H9 (cell line): ENCODE results near the gene C2orf80. TPM values are rescaled to one million over a fixed set of nuclear protein-coding genes. Genes with fewer than 3 reads are reported as not detected.

Experiments used
- DNase-seq: peaks from one replicate; pipeline ENCODE4 v3.0.0-alpha.2; 2017
- H2AFZ ChIP-seq: one replicate; pipeline ENCODE4 v1.6.1; 2013; ENCODE audit warnings: mild to moderate bottlenecking, low read length, control low read depth, moderate library complexity
- H2AK5ac ChIP-seq: 2 replicates; pipeline ENCODE4 v1.6.1; 2013; ENCODE audit warnings: low read length, control low read depth, mixed read lengths; ENCODE audit not compliant: insufficient read length
- H2BK120ac ChIP-seq: one replicate; pipeline ENCODE4 v1.6.1; 2013; ENCODE audit warnings: low read depth, mild to moderate bottlenecking, low read length, control low read depth, inconsistent platforms; ENCODE audit not compliant: poor library complexity, severe bottlenecking
- H2BK12ac ChIP-seq: 2 replicates; pipeline ENCODE4 v1.6.1; 2013; ENCODE audit warnings: low read length, control low read depth, mixed read lengths, low read depth; ENCODE audit not compliant: insufficient read length
- H2BK15ac ChIP-seq: 2 replicates; pipeline ENCODE4 v1.6.1; 2013; ENCODE audit warnings: low read depth, low read length, control low read depth
- H2BK20ac ChIP-seq: one replicate; pipeline ENCODE4 v1.6.1; 2013; ENCODE audit warnings: low read depth, mild to moderate bottlenecking, low read length, control low read depth, inconsistent platforms; ENCODE audit not compliant: poor library complexity, severe bottlenecking
- H2BK5ac ChIP-seq: 2 replicates; pipeline ENCODE4 v1.6.1; 2013; ENCODE audit warnings: low read length, control low read depth, mixed read lengths; ENCODE audit not compliant: insufficient read length
- H3K14ac ChIP-seq: 2 replicates; pipeline ENCODE4 v1.6.1; 2013; ENCODE audit warnings: low read length, control low read depth; ENCODE audit not compliant: insufficient read depth
- H3K18ac ChIP-seq: 2 replicates; pipeline ENCODE4 v1.6.1; 2013; ENCODE audit warnings: low read depth, mild to moderate bottlenecking, mixed read lengths, low read length, control low read depth; ENCODE audit not compliant: insufficient read length
- H3K23ac ChIP-seq: 2 replicates; pipeline ENCODE4 v1.6.1; 2013; ENCODE audit warnings: low read length, control low read depth, mixed read lengths, low read depth; ENCODE audit not compliant: insufficient read length
- H3K23me2 ChIP-seq: 2 replicates; pipeline ENCODE4 v1.6.1; 2013; ENCODE audit warnings: low read depth, mild to moderate bottlenecking, mixed read lengths, low read length, control low read depth; ENCODE audit not compliant: insufficient read length, poor library complexity, severe bottlenecking
- H3K27ac ChIP-seq: 2 replicates; pipeline ENCODE4 v1.5.1; 2013; ENCODE audit warnings: low read length, control low read depth, mixed read lengths, low read depth; ENCODE audit not compliant: insufficient read length
- H3K27me3 ChIP-seq: 2 replicates; pipeline ENCODE4 v1.6.1; 2013; ENCODE audit warnings: low read length, control low read depth, inconsistent platforms; ENCODE audit not compliant: insufficient read depth
- H3K4ac ChIP-seq: 2 replicates; pipeline ENCODE4 v1.6.1; 2013; ENCODE audit warnings: low read depth, mild to moderate bottlenecking, control low read depth, inconsistent platforms, low read length, moderate library complexity
- H3K4me1 ChIP-seq: 2 replicates; pipeline ENCODE4 v1.6.1; 2013; ENCODE audit warnings: low read length, control low read depth, inconsistent platforms; ENCODE audit not compliant: insufficient read depth
- H3K4me2 ChIP-seq: 2 replicates; pipeline ENCODE4 v1.6.1; 2013; ENCODE audit warnings: low read length, control low read depth, mixed read lengths; ENCODE audit not compliant: insufficient read length, insufficient read depth
- H3K56ac ChIP-seq: 2 replicates; pipeline ENCODE4 v1.6.1; 2013; ENCODE audit warnings: low read depth, mild to moderate bottlenecking, mixed read lengths, low read length, control low read depth; ENCODE audit not compliant: insufficient read length
- H3K79me1 ChIP-seq: 2 replicates; pipeline ENCODE4 v1.6.1; 2013; ENCODE audit warnings: low read depth, mild to moderate bottlenecking, moderate library complexity, low read length, control low read depth, inconsistent platforms; ENCODE audit not compliant: insufficient read depth, poor library complexity, severe bottlenecking
- H3K79me2 ChIP-seq: 2 replicates; pipeline ENCODE4 v1.6.1; 2013; ENCODE audit warnings: low read length, control low read depth, inconsistent platforms; ENCODE audit not compliant: insufficient read depth
- H3K9ac ChIP-seq: 2 replicates; pipeline ENCODE4 v1.6.1; 2013; ENCODE audit warnings: low read length, control low read depth, mixed read lengths; ENCODE audit not compliant: insufficient read length; ENCODE audit errors: extremely low read depth
- H3K9me3 ChIP-seq: one replicate; pipeline ENCODE4 v1.6.1; 2013; ENCODE audit warnings: low read depth, low read length, inconsistent platforms; ENCODE audit not compliant: control insufficient read depth
- H3T11ph ChIP-seq: one replicate; pipeline ENCODE4 v1.6.1; 2013; ENCODE audit warnings: mild to moderate bottlenecking, low read length, control low read depth, inconsistent platforms
- H4K20me1 ChIP-seq: one replicate; pipeline ENCODE4 v1.6.1; 2013; ENCODE audit not compliant: control insufficient read depth, insufficient read length, insufficient read depth
- H4K5ac ChIP-seq: 2 replicates; pipeline ENCODE4 v1.6.1; 2013; ENCODE audit warnings: low read depth, mild to moderate bottlenecking, mixed read lengths, low read length, control low read depth; ENCODE audit not compliant: insufficient read length
- H4K8ac ChIP-seq: replicated peaks from 2 replicates; pipeline ENCODE4 v1.6.1; 2013; ENCODE audit warnings: low read length, control low read depth, mixed read lengths, low read depth; ENCODE audit not compliant: insufficient read length
- H4K91ac ChIP-seq: 2 replicates; pipeline ENCODE4 v1.6.1; 2013; ENCODE audit warnings: low read depth, mild to moderate bottlenecking, moderate library complexity, mixed read lengths, low read length, control low read depth; ENCODE audit not compliant: insufficient read length
- H3K27ac Mint-ChIP-seq, 3 experiments: 2 replicates in 2 of 3; 3 replicates in 1 of 3; pipeline ENCODE4 v1.8.0; 2020 to 2021; ENCODE audit warnings: mixed read lengths in 3 of 3, mild to moderate bottlenecking in 1 of 3, moderate library complexity in 1 of 3
- H3K27me3 Mint-ChIP-seq: 2 replicates; pipeline ENCODE4 v1.8.0; 2021; ENCODE audit warnings: low read depth, mild to moderate bottlenecking, moderate library complexity, mixed read lengths
- H3K36me3 Mint-ChIP-seq, 3 experiments: 2 replicates in 2 of 3; 3 replicates in 1 of 3; pipeline ENCODE4 v1.8.0; 2020 to 2021; ENCODE audit warnings: low read depth in 3 of 3, mixed read lengths in 3 of 3; ENCODE audit not compliant: insufficient read depth in 1 of 3
- H3K4me1 Mint-ChIP-seq, 2 experiments: 2 replicates each; pipeline ENCODE4 v1.8.0; 2020; ENCODE audit warnings: mixed read lengths in 2 of 2
- H3K4me3 Mint-ChIP-seq, 2 experiments: 2 replicates in 1 of 2; 3 replicates in 1 of 2; pipeline ENCODE4 v1.8.0; 2020 to 2021; ENCODE audit warnings: mild to moderate bottlenecking in 2 of 2, mixed read lengths in 2 of 2, moderate library complexity in 1 of 2
- H3K9me3 Mint-ChIP-seq, 2 experiments: 2 replicates in 1 of 2; 3 replicates in 1 of 2; pipeline ENCODE4 v1.8.0; 2020; ENCODE audit warnings: mild to moderate bottlenecking in 2 of 2, mixed read lengths in 2 of 2, moderate library complexity in 1 of 2
- WGBS: extraction: QIAGEN DNeasy Blood & Tissue Kit; methylation state at CpG from one replicate; pipeline ENCODE4 v1.1.7; 2013; ENCODE audit warnings: missing lambda C conversion rate, low lambda C conversion rate, mixed read lengths; ENCODE audit not compliant: insufficient read length; ENCODE audit errors: extremely low coverage; 5-methylcytosine and 5-hydroxymethylcytosine counted together
- total RNA-seq: library from RNA; stranded (reverse); gene quantifications from 2 replicates; pipeline ENCODE4 v1.2.1, GENCODE V29; 2021
- TF ChIP-seq, protein P1 (sequence below): fragments of 200-600 bp; sonication (generic); conservative IDR thresholded peaks from 3 replicates; pipeline ENCODE4 v1.8.0; 2021; ENCODE audit warnings: antibody characterized with exemption, mild to moderate bottlenecking

The C2orf80 gene
- total RNA-seq, 1 experiment from 2014 or later, result not detected

DNA sequence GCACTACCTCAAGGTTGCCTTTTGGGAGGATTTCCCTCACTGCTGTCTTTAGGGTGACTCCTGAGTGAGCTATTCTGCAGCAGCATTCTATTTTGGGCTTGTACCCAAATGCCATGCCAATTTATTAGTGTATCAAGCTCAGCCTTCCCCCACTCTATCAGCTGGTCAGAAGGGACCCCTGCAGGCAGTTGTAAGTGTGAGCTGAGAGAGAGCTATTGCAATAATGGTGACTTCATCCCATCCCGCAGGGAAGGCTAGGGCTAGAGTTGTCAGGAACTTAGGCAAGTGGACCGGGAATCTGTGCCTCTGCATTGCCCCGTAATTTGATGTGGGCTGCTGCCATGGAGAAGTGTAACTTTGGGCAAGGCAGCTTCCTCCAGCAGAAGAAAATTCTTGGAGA, 42.1 kb downstream of the C2orf80 start:
- Histone ChIP-seq H3K18ac (no peak overlapping the region), H4K8ac (no peak overlapping the region), H3K9me3 (no peaks in the 10 kb centered on the region), H2BK20ac (no peak overlapping the region), H4K5ac (no peak overlapping the region), H3K79me2 (no peaks in the 10 kb centered on the region), H3K56ac (no peak overlapping the region), H2AFZ (no peak overlapping the region), H2BK120ac (no peak overlapping the region), H2BK15ac (no peak overlapping the region), H3K27ac (no peak overlapping the region), H3K4ac (no peak overlapping the region), H3K27me3 (no peaks in the 10 kb centered on the region), H3K4me1 (peaks cover 2% of the 10 kb centered on the region; the same call in 1 of the 2 replicates), H3K9ac (no peak overlapping the region), H2AK5ac (no peak overlapping the region), H4K91ac (no peak overlapping the region), H2BK5ac (no peak overlapping the region), H2BK12ac (no peak overlapping the region), H3T11ph (no peak overlapping the region), H3K23ac (no peak overlapping the region), H3K4me2 (no peak overlapping the region), H3K14ac (no peak overlapping the region), H3K79me1 (no peaks in the 10 kb centered on the region), H3K23me2 (no peaks in the 10 kb centered on the region), H4K20me1 (no peaks in the 10 kb centered on the region)
- H3K9me3 Mint-ChIP-seq, result peaks cover 14 to 18% of the 10 kb centered on the region in 2 experiments; a peak in 4 of 5 replicates
- TF ChIP-seq, protein P1, sequence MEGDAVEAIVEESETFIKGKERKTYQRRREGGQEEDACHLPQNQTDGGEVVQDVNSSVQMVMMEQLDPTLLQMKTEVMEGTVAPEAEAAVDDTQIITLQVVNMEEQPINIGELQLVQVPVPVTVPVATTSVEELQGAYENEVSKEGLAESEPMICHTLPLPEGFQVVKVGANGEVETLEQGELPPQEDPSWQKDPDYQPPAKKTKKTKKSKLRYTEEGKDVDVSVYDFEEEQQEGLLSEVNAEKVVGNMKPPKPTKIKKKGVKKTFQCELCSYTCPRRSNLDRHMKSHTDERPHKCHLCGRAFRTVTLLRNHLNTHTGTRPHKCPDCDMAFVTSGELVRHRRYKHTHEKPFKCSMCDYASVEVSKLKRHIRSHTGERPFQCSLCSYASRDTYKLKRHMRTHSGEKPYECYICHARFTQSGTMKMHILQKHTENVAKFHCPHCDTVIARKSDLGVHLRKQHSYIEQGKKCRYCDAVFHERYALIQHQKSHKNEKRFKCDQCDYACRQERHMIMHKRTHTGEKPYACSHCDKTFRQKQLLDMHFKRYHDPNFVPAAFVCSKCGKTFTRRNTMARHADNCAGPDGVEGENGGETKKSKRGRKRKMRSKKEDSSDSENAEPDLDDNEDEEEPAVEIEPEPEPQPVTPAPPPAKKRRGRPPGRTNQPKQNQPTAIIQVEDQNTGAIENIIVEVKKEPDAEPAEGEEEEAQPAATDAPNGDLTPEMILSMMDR, result 0 out of 3 replicates have a peak, but pooled peaks have one; percentile 12
- peaks cover 2 to 14% (median 2%) of the 10 kb centered on the region in 3 experiments; a peak in 4 of 7 replicates for H3K36me3 Mint-ChIP-seq
- no peaks in the 10 kb centered on the region for H3K27me3 Mint-ChIP-seq
- WGBS, result no CpG with 5 or more reads among the region's 3 CpGs
- H3K4me3 Mint-ChIP-seq, result no peak overlapping the region
- peaks cover 22 to 23% of the 10 kb centered on the region in 2 experiments for H3K4me1 Mint-ChIP-seq
- peak overlapping the region in 1 of 3 experiments; percentile 56; a peak in 2 of 7 replicates for H3K27ac Mint-ChIP-seq
- DNase-seq, result no peak
